ENCODE results near the gene PFDN1. TPM values are rescaled to one million over a fixed set of nuclear protein-coding genes. Genes with fewer than 3 reads are reported as not detected.

The PFDN1 gene
- total RNA-seq, 2 donors from 2014 or later, result 40.1 to 64.1 TPM

DNA sequence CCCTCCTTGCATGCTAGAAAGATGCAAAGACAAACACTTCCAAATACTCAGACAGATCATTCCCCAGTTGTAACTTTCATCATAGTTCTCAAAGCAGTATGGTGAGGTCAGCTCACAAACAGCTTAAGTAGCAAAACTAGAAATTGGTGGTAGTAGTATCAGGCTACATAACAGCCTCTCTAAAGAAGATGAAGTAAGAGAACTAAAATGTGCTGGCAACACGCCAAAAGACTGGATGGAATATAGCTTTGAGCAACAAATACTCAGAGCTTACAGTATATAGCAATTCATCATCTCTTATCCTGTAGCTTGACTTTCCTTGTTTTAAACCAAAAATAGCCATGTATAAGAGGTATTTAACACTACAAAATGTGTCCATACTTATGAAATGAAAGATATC lies 7.5 kb downstream of the PFDN1 start:
- H3K4me1 Mint-ChIP-seq, result peaks cover 29% of the 10 kb centered on the region
- H3K9me3 Mint-ChIP-seq, result no peaks in the 10 kb centered on the region
- peaks cover 52% of the 10 kb centered on the region for H3K36me3 Mint-ChIP-seq (ENCODE audit: low read depth)
- H3K4me3 Mint-ChIP-seq, result no peak overlapping the region
- H3K27me3 Mint-ChIP-seq, result no peaks in the 10 kb centered on the region
- ATAC-seq (replicated peaks), result no peak
- H3K27ac Mint-ChIP-seq, result no peak overlapping the region

DNA sequence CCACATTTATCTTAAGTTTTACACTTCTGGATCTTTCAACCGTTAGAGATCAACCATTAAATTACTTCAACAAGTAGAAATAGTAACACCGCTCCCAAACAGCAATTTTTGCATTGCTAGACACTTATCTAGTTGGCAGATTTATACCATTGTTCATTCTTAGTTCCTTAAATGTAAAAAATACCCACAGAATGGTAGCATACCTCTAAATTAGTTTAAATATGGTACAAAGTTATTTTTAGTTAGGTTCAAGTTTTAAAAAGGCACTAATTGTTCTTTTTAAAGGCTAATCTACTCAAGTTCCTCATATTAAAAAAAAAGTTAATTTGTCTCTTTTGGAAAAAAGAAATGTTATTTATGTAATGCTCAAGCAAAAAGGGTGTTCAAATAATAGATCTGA lies 8.1 kb downstream of the PFDN1 start:
- no peaks in the 10 kb centered on the region for H3K27me3 Mint-ChIP-seq
- H3K4me1 Mint-ChIP-seq, result peaks cover 29% of the 10 kb centered on the region
- peaks cover 45% of the 10 kb centered on the region for H3K36me3 Mint-ChIP-seq (ENCODE audit: low read depth)
- no peak overlapping the region for H3K4me3 Mint-ChIP-seq
- no peak for ATAC-seq (replicated peaks)
- no peaks in the 10 kb centered on the region for H3K9me3 Mint-ChIP-seq
- no peak overlapping the region for H3K27ac Mint-ChIP-seq

DNA sequence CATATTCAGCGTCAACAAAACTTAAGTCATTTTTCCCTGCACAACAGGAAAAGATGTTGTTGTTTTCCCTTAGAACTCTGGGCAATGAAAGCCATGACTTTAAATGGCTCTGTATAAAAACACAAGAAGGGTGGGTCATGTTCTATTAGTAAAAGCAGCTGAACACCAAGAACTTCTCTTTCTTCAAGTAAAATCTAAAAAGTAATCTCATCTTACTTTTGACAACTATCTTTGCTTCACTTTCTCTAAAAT lies 9.1 kb downstream of the PFDN1 start:
- Mint-ChIP-seq H3K4me3 (no peak overlapping the region), H3K4me1 (peaks cover 29% of the 10 kb centered on the region), H3K36me3 (ENCODE audit: low read depth) (peaks cover 35% of the 10 kb centered on the region), H3K9me3 (no peaks in the 10 kb centered on the region), H3K27ac (no peak overlapping the region), H3K27me3 (no peaks in the 10 kb centered on the region)
- ATAC-seq (replicated peaks), result no peak

DNA sequence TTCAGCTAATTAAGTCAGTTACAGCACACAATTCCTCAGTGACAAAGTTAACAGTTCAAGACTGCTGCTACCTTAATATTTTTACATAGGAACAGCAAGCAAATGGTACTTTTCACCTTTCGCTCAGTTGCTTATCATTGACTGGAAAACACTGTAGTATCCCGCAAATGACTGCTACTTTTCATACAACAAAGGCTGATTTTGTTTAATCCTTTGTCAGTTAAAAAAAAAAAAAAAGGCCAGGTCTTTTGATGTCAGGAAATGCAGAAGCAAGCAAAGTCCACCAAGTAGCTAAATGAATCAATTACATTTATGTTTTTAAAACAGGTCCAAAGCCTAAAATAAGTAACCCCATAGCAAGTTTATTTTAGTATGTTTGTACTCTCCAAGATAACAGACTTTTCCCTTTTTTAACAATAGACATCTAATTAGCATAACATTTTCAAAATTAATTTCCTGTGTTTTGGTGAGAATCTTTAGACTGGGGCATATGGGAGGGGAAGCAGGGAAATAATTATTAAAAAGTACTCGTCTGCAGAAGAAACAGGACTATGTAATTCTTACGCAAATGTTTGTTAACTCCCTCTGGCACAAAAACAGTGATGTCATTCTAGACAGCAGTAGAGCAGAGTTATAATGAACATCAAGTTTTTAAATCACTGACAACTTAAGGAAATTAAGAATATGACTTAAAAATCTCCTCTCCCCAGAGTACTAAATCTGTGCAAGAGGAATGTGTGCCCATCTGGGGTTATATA lies 9.6 kb downstream of the PFDN1 start:
- Mint-ChIP-seq H3K9me3 (no peaks in the 10 kb centered on the region), H3K4me1 (peaks cover 29% of the 10 kb centered on the region), H3K27ac (peak overlapping the region; percentile 34), H3K36me3 (ENCODE audit: low read depth) (peaks cover 33% of the 10 kb centered on the region), H3K4me3 (peak overlapping the region; percentile 10), H3K27me3 (no peaks in the 10 kb centered on the region)
- ATAC-seq (replicated peaks), result no peak

DNA sequence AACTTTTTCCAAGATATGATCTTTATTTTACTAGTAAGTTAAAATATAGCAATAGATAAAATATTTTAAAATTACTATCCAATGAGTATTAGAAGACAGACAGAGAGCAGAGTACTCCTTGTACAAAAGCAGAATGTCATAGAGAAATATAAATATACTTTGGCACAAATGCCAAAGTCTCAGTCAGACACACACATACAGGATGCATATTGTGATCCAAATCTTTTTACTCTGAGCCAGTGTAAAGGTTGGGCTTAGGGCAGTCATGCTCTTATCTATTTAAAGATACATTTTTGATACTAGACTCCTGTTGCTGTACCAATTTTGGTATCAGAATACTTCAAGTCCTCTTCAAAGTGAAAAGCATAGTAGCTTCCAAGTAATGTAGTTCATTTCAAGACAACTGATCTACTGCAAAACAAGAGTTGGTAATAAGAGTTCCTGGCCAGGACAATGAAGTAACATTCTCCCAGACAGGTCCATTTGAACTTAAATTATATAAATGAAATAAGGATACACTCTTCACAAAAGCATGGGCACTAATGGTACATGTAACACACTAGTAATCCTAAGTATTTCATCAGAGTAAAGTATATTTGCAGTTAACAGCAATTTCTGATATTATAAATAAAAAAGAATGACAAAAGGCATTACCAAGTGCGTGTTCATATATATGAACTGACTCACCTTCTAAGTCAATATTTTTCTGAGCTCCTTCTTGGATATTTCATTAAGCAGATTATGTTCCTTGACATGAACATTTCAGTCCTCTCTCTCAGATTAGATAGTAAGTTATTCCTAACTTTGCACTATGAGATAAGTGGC lies 10.5 kb downstream of the PFDN1 start:
- no peaks in the 10 kb centered on the region for H3K9me3 Mint-ChIP-seq
- no peaks in the 10 kb centered on the region for H3K27me3 Mint-ChIP-seq
- no peak for ATAC-seq (replicated peaks)
- peak overlapping the region; percentile 10 for H3K4me3 Mint-ChIP-seq
- peaks cover 28% of the 10 kb centered on the region for H3K36me3 Mint-ChIP-seq (ENCODE audit: low read depth)
- peak overlapping the region; percentile 34 for H3K27ac Mint-ChIP-seq
- H3K4me1 Mint-ChIP-seq, result peaks cover 33% of the 10 kb centered on the region

DNA sequence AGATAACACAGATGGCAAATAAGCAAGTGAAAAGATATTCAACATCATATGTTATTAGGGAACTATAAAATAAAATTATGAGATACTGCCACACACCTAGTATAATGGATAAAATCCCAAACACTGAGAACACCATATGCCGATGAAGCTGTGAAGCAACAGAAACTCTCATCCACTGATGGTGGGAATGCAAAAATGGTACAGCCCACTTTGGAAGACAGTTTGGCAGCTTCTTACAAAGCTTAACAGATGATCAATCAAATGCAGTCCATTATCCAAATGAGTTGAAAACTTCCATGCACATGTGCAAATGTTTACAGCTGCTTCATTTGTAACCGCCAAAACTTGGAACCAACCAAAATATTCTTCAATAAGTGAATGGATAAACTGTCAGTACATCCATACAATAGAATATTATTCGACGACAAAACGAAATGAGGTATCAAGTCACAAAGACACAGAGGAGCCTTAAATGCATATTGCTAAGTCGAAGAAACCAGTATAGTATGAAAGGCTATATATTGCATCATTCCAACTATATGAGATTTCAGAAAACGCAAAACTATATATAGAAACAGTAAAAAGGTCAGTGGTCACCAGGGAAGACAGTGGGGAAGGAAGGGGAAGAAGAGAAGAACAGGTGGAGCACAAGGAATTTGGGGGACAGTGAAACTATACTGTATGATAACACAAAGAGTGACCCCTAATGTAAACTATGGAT lies 14.9 kb downstream of the PFDN1 start:
- Mint-ChIP-seq H3K27ac (no peak overlapping the region), H3K9me3 (no peaks in the 10 kb centered on the region), H3K4me3 (no peak overlapping the region), H3K4me1 (peaks cover 24% of the 10 kb centered on the region), H3K27me3 (no peaks in the 10 kb centered on the region), H3K36me3 (ENCODE audit: low read depth) (peaks cover 7% of the 10 kb centered on the region)
- no peak for ATAC-seq (replicated peaks)

DNA sequence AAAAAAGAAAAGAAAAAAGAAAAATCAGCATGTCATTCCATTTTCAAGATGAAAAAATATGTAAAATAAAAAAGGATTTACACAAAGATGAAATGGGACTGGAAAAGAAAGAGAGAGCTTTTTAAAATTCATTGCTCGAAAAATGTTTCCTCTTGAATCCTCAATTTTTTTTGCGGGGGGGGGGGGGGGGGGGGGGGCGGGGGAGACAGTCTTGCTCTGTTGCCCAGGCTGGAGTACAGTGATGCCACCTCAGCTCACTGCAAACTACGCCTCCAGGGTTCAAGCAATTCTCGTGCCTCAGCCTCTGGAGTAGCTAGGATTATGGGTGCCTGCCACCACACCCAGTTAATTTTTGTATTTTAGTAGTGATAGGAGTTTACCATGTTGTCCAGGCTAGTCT lies 16.5 kb downstream of the PFDN1 start:
- H3K4me1 Mint-ChIP-seq, result peaks cover 21% of the 10 kb centered on the region
- H3K27me3 Mint-ChIP-seq, result no peaks in the 10 kb centered on the region
- ATAC-seq (replicated peaks), result no peak
- H3K9me3 Mint-ChIP-seq, result no peaks in the 10 kb centered on the region
- no peak overlapping the region for H3K27ac Mint-ChIP-seq
- H3K36me3 Mint-ChIP-seq (ENCODE audit: low read depth), result peaks cover 8% of the 10 kb centered on the region
- no peak overlapping the region for H3K4me3 Mint-ChIP-seq

DNA sequence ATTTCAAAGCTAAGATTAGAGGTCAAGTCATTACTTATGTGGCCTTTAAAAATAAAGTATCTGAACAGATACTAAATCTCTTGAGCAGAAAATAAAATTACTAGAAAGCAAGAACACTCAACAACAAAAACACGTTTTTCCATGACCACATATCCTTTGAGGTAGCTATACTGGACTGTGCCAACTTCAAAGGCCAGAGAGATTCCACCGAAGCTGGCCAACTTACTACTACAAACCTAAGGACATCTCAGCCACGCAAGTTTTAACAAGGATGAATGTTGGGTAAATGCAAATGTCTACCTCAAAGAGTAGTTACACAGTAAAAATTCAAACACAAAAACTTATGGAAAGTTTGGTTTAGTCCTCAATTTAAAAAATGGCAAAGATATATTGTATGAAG lies 18.9 kb downstream of the PFDN1 start:
- ATAC-seq (replicated peaks), result no peak
- no peak overlapping the region for H3K4me3 Mint-ChIP-seq
- no peaks in the 10 kb centered on the region for H3K27me3 Mint-ChIP-seq
- no peaks in the 10 kb centered on the region for H3K9me3 Mint-ChIP-seq
- no peak overlapping the region for H3K27ac Mint-ChIP-seq
- peaks cover 18% of the 10 kb centered on the region for H3K4me1 Mint-ChIP-seq
- H3K36me3 Mint-ChIP-seq (ENCODE audit: low read depth), result peaks cover 21% of the 10 kb centered on the region

DNA sequence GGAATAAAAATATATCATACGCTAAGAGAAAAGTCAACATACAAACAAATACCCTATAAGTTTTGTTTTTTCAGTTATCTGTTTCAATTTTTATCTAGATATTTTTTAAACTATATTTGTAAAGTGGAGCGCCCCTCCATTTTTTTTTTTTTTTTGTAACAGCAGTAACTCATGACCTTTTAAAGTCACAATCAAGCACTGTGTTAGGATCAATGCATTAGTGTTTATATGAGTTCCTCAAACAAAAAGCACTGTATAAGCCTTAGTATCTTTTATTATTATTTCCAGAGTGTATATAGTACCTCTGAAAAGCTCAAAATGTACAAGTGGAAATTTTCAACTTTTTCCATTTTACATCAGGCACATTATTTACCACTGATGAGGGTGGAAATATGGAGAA lies 20.6 kb downstream of the PFDN1 start:
- H3K27ac Mint-ChIP-seq, result no peak overlapping the region
- H3K4me3 Mint-ChIP-seq, result no peak overlapping the region
- H3K27me3 Mint-ChIP-seq, result no peaks in the 10 kb centered on the region
- H3K4me1 Mint-ChIP-seq, result peaks cover 14% of the 10 kb centered on the region
- ATAC-seq (replicated peaks), result no peak
- no peaks in the 10 kb centered on the region for H3K9me3 Mint-ChIP-seq
- H3K36me3 Mint-ChIP-seq (ENCODE audit: low read depth), result peaks cover 29% of the 10 kb centered on the region

DNA sequence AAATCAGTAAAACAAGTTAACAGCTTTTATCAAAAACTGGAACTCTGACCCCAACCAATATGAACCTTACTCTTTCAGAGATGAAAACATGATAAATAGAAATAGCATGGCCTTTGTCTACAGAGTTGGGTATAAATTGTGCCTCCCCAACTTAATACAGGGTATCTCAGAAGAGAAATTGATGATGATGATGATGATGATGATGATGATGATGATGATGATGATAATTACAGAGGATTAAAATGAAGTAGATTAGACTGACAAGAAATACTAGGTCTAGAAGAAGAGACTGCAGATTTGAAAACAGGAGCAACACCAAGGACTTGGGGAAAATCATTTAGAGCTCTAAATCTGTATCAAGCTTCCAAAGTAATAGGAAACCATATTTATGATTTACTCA lies 27.1 kb downstream of the PFDN1 start:
- Mint-ChIP-seq H3K4me1 (peaks cover 11% of the 10 kb centered on the region), H3K9me3 (no peaks in the 10 kb centered on the region), H3K4me3 (no peak overlapping the region), H3K36me3 (ENCODE audit: low read depth) (peaks cover 46% of the 10 kb centered on the region), H3K27me3 (no peaks in the 10 kb centered on the region), H3K27ac (no peak overlapping the region)
- no peak for ATAC-seq (replicated peaks)

DNA sequence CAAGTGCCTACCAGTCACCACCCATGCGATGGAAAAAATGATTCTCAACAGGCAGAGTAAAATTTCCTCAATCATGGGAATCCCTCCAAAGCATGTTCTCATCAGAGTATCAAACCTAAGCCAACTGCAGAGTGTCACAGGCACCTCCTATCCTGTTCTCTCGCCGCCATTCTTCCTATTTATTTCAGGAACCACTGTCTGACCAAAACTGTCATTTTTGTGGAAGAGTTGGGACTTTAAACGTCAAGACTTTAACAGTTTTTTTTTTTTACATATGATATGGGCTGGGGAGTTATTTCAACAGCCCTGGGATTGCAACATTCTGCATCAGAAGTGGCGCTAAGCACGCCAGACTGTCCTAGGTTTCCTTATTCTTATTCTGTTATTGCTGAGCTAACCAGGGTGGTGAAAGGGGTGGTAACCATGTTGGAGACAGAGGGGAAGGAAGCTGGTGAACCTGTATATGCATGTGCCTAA lies 29.5 kb downstream of the PFDN1 start:
- ATAC-seq (replicated peaks), result no peak
- H3K4me1 Mint-ChIP-seq, result peaks cover 6% of the 10 kb centered on the region
- H3K4me3 Mint-ChIP-seq, result no peak overlapping the region
- no peaks in the 10 kb centered on the region for H3K27me3 Mint-ChIP-seq
- no peaks in the 10 kb centered on the region for H3K9me3 Mint-ChIP-seq
- H3K27ac Mint-ChIP-seq, result no peak overlapping the region
- H3K36me3 Mint-ChIP-seq (ENCODE audit: low read depth), result peaks cover 33% of the 10 kb centered on the region

DNA sequence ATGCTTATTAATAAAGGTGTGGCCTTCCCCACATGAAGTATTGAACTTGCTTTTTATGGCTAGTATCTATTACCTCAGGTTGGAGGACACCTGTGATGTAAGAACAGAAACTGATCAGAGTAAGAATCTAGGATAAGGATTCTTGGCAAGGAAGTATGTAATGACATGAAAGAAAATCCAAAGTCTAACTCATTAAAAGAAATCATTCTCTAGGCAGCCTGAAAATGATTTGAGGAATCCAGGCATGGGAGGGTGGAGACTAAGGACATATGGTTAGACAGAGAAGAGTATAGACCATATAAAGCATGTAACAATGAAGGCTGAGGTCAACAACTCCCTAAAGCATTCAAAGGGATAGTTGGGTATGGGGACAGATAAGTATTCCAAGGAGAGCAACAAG lies 32.9 kb downstream of the PFDN1 start:
- Mint-ChIP-seq H3K36me3 (ENCODE audit: low read depth) (peaks cover 9% of the 10 kb centered on the region), H3K27ac (no peak overlapping the region), H3K4me1 (peaks cover 27% of the 10 kb centered on the region), H3K9me3 (no peaks in the 10 kb centered on the region), H3K4me3 (no peak overlapping the region), H3K27me3 (no peaks in the 10 kb centered on the region)
- no peak for ATAC-seq (replicated peaks)

DNA sequence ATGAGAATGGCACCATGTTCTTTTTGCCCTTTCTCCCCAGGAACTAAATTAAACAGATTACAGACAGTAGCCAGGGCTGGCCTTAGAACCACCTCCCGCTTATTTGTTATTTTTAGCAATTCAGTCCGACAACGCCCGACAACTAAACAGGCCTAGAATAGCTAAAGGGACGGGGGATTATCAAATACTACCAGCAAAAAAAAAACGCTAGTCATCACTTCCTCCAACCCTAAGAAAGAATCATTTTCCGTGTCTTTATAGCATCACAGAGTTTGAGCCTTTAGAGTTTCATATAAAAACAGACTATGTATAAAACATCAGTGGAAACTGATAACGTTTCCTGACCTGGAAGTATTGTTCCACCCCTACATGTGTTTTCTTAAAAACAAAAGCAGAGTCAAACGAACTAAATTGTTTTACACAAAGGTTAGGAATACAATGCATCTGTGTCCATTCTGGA lies 35.3 kb downstream of the PFDN1 start:
- Mint-ChIP-seq H3K27ac (peak overlapping the region; percentile 26), H3K4me1 (peaks cover 27% of the 10 kb centered on the region), H3K36me3 (ENCODE audit: low read depth) (no peaks in the 10 kb centered on the region)

DNA sequence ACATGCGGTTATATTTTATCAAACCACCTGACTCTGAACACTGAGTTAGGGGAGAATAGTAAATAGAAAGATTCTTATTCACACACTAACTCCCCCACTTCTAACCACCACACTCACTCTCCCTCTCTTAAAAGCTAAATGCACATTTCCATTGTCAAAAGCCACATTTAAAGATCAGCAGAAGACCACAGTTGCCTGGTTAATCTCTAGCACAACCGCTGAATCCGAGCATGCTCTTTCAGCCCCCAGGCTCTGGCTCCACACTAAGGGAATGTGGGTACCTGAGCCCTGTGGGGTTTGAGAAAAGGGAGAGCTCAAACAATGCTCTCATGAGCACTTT lies 35.7 kb downstream of the PFDN1 start:
- Mint-ChIP-seq H3K27ac (peak overlapping the region; percentile 26), H3K9me3 (no peaks in the 10 kb centered on the region), H3K36me3 (ENCODE audit: low read depth) (no peaks in the 10 kb centered on the region), H3K4me3 (peak overlapping the region; percentile 11), H3K4me1 (peaks cover 31% of the 10 kb centered on the region), H3K27me3 (no peaks in the 10 kb centered on the region)
- ATAC-seq (replicated peaks), result peak; percentile 18

More for the DNA sequence above, 35.3 kb downstream of the PFDN1 start:
- Mint-ChIP-seq H3K4me3 (peak overlapping the region; percentile 11), H3K27me3 (no peaks in the 10 kb centered on the region), H3K9me3 (no peaks in the 10 kb centered on the region)
- ATAC-seq (replicated peaks), result no peak

All from activated T-helper 17 cell treated with anti-CD3 and anti-CD28 coated beads, Interleukin-2, amount 50 U/mL, for 72 hours (primary cell).